NCI-H510A treated with DMSO at 0.1 percent for 48 hours (cell line): ENCODE data around the gene EVI5.

Experiments
- DNase-seq: peaks from one replicate; lab custom pipeline; 2025; lab: John Stamatoyannopoulos, UW

EVI5 gene

DNA sequence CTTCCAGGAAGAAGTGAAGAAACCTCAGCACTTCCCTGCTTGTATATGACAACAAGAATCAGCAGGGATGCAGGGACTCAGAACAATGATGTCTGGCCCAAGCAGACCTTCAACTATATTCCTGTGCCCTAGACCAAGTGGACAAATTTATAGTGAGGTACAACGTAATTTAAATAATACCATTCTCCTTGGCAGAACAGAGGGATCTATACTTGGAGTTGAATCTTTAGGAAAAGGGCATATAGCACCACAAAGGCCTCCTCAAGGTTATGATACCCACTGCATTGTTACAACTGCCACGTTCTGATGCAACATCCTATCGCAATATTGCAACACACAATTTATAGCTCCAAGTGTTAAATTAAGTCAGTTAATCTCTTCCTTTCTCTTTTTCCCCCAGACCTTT, 269.1 kb downstream of the EVI5 start:
- no peak for DNase-seq

DNA sequence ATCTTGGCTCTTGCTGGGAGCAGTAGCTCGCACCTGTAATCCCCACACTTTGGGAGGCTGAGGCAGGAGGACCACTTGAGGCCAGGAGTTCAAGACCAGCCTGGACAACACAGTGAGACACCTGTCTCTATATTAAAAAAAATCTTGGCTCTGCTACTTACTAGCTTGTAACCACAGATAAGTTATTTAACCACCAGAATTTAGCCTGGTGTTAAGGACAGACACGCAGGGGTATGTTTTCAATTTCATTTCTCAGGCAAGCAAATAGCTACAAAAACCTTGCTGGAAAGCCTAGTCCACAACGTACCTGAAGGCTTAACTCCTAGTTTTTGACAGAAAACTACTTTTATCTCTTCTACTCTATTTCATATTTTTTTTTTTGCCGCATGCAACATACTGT, 273.4 kb downstream of the EVI5 start:
- DNase-seq, result no peak

DNA sequence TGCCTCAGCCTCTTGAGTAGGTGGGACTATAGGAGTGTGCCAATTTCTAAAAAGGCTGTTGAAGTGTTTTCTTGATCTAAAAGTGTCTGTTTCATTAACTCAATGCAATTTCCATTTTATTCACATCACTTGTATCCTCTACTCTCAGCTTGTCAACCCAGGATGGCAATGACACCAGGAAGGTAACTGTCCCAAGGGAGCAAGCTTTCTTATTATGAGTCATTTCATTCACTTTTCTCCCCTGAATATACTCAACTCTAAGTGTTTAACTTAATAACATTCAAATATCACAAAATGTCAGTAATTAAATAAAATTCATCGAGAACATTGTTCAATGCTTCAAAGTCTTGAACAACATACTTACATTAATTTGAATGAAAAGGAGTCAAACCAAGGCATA, 275.3 kb downstream of the EVI5 start:
- no peak for DNase-seq

DNA sequence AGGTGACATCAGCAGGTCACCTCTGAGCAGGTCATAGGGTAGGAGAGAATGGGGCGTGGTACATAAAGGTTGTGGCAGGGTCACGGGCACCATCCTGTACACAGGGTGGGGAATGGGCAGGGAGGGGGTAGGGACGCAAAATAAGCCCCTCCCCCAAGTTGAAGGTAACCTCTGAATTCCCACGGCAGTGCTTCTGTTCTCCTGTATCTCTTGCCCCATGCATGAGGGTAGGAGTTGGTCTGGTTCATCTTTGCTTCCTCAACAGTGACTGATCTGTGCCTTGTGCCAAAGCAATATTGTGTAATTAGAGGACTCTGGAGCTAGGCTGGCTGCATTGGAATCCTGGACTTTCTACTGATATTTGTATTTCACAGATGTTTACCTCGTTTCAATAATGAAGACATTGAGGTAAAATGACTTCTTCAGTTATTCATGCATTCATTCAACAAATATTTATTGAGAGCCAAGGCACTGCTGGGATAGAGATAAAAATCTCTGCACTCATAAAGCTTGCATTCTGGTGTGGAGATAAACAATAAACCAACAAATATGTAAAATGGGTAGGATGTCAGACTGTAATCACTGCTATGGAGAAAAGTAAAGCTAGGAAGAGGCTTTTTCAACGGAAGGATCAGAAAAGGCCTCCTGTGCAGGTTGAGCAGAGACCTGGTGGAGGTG, 279.8 kb downstream of the EVI5 start:
- no peak for DNase-seq

DNA sequence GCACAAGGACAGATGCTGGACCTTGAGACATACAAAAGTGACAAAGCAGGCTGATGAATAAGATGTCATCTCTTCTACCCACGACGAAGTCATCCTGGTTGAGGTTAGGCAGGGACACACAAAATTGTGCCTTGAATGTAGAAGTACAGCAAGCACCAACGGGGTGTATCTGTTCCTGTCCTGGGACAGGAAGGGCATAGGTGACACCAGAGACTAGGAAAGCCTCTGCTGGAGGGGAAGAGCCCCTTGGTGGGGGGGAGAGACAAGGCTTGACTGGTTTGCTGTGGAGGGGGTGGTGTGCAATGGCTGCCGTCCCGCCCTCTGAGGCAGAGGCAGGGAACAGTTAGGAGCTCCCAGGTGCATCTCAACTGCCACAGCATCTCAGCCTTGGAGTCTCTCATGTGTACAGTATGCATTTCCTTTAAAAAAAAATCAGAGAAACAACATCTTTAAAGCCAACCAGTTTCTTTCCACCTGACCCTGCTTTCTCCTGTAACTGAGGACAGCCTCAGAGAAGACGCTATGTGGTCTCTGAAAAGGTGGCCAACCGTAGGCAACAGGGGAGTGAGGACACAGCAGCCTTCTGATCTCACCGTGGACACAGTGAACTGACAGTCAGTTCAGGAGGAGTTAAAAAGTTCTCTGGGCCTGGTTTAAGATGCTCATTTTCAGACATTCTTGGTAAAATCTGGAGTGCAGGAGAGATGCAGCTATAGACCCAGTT, 280.5 kb downstream of the EVI5 start:
- no peak for DNase-seq

DNA sequence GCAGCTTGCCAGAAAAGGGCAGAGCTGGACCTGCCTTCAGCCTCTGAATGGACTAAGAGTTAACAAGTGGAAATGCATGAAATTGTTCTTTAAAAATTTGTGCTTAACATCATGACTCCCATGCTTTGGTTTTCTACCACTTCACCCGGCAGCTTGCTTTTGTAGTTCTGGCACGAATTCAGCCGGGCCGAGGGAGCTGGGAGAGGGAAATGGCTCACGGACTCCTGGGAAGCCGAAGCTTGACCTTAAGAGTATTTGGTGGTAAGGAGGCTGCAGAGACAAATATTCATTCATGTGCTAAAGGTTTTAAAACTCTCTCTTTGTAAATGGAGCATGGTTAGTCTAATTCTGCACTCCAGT, 281.0 kb downstream of the EVI5 start:
- no peak for DNase-seq

DNA sequence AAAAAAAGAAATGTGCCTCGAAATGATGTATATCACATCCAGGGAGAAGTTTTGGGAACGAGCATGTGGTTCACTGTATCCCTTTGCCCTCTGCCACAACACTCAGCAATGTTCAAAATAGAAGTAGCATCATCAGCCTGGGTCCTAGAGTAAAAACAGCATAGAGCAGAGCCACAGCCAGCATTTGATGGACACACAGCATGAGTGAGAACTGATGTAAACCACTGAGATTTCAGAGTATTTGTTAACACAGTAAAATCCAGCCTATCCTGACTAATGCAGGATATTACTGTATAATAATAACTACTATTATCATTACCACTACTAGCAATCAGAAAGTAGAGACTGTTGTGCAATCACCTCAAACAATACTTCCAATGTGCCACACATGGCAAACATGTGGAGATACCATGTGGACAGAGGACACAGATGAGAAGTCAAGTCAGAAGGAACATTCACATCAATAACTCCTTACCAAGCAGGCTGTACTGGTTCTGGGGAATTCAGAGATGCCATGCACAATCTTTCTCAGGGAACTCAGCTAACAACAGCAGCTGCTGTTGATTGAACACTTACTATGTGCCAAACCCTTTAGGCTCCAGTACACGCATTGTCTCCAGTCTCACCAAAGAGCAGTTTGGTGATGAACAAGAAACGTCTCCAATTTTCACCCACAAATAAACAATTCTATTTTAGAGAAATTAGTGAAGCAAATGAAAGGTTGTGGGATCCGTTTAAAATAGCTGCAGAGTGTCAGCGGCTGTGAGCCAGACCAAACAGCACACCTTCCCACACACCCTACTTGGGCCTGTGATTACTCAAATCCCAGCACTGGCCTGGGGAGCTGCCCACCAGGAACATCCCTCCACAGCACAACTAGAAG, 281.6 kb downstream of the EVI5 start:
- no peak for DNase-seq

DNA sequence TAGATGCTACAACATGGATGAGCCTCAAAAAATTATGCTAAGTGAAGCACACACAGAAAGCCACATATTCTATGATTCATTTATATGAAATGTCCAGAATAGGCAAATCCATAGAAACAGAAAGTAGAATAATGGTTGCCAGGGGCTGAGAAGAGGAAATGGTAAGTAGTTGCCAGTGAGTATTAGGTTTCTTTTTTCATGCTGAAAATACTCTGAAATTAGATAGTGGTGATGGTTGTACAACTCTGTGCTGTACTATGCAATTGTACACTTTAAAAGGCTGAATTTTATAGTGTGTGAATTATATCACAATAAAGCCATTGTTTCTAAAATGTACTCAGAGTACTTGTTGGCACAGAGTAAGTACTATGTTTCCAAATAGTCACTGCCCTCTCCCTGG, 282.7 kb downstream of the EVI5 start:
- no peak for DNase-seq

DNA sequence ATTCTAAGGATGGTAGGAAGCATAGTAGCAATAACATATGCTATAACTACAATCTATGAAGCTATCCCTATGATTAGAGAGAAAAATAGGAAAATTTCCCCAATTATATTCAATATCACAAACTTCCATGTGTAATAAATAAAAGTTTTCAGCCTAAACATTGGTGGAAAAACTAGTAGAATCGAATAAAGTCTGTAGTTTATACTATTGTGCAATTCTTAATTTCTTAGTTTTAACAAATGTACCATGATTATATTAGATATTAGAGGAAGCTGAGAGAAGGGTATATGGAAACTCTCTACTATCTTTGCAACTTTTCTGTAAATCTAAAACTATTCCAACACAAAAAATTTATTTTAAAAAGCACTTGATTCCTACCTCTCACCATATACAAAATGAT, 284.4 kb downstream of the EVI5 start:
- DNase-seq, result no peak

DNA sequence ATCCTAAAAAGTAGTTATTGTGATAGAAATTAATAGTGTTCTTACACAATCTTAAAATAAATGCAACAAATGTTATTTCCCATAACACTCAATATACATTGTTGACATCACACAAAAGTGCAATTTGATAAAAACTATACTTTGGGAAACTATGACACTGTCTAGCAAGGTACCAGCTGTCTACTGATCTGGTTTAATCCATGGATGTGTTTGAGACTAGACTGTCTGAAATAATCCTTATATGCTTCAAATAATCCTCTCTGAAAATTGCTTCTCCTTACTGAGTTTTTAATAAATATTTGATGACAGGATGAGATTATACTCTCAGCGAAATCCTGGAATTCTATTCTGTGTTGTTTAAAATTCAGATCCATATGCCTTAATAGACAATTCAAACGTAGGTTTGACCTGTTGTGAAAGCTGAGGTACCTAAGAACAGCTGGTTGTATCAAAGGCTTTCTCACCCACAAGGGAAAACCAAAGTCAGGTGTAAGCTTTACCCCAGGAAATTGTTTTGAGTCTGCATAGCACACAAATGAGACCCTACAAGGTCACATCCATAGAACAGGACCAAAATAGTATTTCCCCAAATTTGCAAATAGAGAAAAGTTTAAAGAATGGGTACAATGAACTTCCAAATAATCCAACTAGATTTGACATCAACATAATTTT, 289.4 kb downstream of the EVI5 start:
- DNase-seq, result no peak

DNA sequence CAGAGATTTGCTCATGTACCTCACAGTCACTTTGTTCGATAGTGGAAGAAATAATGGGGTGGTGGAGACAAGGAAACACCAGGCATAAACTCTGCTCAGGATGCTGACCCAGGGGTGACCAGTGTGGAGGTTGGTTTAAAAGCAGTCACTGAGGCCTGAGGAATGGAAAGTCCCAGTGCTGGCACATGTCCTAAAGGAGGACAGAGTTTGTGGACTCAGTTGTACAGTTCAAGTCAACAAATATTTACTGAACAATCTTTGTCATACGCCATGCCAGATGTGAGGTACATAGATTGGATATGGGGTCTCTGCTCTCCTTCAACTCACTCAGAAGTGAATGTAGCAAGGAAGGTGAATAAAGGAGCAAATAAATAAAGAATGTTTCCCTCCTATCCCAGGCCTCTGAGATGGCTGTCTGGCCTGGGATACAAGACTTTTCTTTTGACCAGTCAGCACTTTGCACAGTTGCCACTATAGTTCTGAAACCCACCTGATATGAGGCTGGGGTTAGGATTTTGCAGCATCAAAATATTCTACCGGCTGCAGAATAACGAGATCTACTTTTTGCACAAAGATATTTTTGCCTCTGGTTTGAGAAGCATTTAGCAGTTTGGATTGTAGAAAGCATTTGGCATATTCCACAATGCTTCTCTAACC, 290.3 kb downstream of the EVI5 start:
- no peak for DNase-seq

DNA sequence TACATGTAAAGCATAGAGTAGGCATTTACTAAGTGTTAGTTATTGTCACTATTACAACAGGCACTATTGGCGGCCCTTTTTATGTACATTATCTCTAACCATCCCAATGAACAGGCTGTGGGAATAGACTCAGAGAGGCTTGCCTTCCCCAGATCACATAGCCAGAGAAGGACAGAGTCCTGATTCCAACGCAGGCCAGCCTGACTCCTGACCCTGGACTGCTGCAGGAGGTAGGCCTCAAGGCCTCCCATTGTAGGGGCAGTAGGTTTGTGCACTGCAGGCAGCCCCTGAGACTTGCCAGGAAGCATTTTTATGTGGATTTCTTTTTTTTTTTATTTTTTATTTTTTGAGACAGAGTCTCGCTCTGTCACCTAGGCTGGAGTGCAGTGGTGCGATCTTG, 291.8 kb downstream of the EVI5 start:
- no peak for DNase-seq

DNA sequence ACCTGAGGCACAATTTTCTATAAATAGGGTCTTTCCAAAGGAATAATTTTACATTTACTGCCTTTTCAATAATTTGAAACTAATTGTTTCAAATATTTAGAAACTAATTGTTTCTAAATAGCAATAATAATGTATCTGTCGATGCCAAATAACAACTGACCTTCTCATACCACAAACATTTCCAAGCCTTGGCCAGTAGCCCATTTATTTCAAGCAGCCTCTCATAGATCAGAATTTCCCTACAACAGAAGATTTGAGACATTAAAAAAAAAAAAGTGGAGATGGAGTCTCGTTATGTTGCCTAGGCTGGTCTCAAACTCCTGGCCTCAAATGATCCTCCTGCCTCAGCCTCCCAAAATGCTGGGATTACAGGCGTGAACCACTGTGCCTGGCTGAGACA, 296.1 kb downstream of the EVI5 start:
- no peak for DNase-seq

DNA sequence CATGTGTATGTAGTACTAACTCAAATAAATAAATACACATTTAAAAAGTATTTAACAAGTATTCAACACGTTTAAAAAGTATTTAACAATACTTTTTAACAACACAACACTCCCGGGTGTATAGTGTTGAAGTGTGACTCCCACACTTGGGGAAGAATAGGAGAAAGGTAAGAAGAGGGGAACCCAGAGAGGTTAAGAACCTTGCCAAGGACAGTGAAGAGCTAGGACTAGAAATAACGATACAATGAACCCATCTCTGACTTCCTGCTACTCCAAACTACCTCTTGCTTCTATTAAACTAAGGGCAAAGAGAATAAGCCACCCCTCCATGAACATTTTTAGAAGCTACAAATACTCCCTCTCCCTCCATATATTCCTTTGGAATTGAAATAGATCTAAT, 296.5 kb downstream of the EVI5 start:
- no peak for DNase-seq

DNA sequence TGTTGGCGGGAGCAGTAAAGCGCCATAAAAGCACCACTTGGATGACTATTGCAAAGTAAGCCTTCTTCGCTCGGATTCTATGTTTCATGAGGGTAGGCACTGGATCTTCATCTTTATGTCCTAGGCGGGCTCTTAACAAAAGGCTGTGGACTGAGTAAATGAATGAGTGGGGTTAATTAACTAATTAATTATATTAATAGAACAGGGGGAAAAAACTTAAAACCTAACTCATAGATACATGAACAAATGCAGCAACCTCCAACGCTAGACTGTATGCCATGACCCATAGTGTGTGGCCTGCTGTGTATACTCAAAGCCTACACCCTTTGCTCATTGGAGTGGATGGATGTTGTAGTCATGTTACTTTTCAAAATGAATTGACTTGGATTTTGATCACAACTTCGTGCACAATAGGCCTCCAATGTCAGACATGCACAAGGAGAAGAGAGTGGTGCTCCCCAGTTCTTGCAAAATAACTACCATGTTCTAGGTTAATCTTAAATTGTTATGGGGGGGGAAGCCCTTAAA, 297.8 kb downstream of the EVI5 start:
- DNase-seq, result no peak

DNA sequence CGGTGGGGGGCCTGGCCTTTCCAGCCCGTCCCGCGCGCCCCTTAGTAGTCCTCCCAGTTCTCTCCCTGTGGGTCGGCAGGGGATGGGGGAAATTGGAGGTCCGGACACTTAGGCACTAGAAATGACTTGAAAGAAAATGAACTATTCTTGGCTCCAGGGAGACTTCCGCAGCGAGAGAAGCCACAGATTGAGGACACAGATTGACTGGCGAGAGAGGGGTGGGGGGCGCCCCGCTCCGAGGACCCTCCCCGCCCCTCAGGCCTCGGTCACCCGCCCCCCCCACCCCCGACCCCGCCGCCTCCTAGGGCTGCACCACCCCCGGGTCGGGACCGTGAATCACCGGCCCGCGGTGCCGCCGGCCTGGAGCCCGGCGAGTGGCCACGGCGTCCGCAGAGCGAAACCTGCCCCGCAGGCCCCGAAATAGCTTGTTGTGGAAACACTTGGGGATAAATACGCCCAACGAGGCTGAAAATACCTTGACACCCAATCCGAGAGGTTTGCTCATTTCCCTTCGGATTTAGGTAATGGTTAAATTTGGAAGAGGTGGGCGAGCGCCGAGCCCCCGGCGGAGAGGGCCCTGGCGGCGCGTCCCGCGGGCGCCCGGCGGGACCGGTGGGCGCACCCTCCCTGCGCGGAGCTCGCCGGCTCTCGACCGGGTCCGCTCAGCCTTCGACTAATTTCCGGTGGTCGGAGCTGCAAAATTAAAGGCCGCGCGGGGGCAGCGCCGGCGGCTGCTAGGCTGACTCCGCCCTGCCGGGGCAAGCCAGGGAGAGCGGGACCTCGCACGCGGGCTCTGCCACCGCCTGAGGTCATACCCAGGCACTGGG, 298.4 kb downstream of the EVI5 start, which contains the start of gene GFI1:
TSS of gene GFI1 (minus strand) at position 675 of the 827 bp plus-strand sequence. CDS start 3,438 bp downstream, outside the sequence.
- peak; percentile 76 for DNase-seq

DNA sequence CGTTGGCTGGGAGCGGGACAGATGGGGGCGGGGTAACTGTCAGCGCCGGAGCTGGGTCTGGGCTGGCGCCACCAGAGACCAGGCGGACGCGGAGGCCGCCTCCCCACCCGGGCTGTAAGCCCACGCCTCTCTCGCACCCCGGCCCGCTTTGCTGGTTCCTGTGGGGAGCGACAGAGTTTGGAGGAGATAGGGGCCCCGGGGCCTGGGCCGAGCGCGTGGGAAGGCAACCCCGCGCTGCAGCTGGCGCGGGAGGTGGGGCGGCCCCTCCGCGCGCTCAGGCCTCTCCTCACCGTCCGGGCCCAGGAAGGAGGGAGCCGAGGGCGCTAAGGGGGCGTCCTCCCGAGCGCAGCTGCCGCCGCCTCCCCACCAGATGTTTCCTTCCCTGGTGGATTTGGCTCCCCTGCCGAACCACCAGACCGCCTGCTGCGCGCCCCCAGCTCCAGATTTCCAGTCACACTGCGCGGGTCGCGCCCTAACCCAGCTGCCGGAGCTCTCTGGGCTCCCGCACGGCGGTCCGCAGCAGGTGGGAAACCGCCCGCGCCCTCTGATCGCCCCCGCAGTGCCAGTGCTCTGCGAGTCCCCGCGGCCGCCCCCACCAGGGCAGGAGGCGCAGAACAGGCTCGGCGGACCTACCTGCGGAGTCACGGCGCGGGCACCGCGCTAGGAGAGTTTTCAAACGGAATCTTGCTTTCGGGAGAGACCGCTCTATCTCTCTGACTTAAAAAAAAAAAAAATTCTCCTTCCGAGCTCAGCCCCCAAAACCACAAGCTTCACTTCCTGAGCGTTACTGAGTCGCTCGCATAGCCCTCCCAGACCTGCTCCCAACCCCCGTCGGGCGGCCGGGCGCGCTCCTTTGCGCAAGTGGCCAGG, 299.3 kb downstream of the EVI5 start:
- peak; percentile 59 for DNase-seq

DNA sequence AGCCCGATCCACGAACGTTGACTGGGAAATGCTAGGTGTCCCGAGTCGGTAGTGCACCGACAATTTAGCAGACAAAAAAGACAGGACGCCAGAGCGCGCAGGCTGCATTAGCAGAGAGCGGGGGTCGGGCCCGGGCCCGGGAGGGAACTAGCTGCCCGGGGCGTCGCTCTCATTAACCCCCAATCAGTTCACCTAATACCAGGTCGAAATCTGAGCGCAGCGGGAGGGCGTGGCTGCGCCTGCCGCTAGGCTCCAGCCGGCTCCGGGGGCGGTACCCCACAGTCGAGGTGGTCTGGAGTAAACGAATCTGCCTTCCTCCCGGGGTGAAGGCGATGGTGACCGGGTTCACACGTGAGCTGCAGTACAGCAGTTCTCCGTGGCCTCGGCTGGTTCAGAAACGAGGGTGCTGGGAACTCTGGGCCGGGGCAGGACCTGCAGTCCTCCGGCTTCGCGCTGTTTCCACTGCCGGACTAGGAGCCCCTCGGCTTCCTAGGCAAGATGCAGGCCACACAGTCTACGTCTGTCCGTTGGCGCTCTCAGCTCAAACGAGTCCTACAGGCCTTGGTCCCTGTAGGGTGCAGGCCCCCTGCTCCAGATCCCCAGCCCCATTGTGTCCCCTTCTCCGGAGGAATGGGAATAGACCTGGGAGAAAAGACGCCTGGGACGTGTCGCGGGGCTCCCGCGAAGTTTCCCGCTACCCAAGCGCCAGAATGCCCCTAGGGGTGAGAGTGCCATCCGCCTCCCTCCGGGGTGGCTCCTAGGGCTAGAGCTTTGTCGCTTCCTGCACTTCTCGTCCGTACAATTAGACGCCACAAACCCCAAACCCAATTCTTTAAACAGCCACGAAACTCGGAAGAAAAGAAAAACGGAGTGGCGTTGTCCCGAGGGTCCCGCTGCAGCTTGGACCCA, 300.2 kb downstream of the EVI5 start:
- DNase-seq, result peak; percentile 81
